Measurements from ENCODE around the gene NR6A1.

Gene NR6A1

DNA sequence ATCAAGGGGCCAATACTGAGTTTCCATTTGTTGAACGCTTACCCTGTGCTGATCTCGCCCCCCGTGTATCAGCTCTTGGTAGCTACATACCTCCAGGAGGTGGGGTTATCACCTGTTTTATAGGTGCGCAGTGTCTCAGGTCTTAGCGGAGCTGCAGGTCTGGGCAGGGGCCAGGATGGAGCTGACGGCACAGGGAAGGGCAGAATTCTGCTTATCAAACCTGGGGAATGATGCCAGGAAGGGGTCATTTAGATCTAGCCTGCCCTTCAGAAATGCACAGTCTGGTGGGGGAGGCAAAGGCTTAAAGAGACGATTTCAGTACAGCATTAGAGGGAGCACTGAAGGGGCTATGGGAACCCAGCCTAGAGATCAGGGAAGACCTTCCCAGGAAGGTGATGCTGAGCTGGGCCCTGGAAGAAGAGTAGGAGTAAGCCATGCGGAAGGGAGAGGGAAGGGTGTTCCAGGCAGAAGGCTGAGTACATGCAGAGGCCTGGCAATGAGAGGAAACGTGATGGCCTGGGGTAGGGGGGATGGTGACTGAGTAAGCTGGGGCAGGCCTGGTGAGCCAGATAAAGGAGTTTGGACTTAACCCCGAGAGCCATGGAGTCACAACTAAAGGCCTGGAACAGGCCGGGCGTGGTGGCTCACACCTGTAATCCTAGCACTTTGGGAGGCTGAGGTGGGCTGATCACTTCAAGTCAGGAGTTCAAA is 37.3 kb upstream of the NR6A1 start:
- peaks cover 20% of the 10 kb centered on the region for H3K4me1 ChIP-seq (ENCODE audit: control insufficient read depth, insufficient read depth, low read length)
- H3K27me3 ChIP-seq (ENCODE audit: control insufficient read depth, insufficient read depth, low read length): no peaks in the 10 kb centered on the region
- H3K4me3 ChIP-seq (ENCODE audit: low read depth, low read length): no peak overlapping the region
- no peak overlapping the region for H3K9ac ChIP-seq (ENCODE audit: low read depth, low read length)
- H3K36me3 ChIP-seq (ENCODE audit: control insufficient read depth, insufficient read depth, low read length): peaks cover 4% of the 10 kb centered on the region
- no peaks in the 10 kb centered on the region for H3K9me3 ChIP-seq (ENCODE audit: control insufficient read depth, insufficient read depth, low read length)

DNA sequence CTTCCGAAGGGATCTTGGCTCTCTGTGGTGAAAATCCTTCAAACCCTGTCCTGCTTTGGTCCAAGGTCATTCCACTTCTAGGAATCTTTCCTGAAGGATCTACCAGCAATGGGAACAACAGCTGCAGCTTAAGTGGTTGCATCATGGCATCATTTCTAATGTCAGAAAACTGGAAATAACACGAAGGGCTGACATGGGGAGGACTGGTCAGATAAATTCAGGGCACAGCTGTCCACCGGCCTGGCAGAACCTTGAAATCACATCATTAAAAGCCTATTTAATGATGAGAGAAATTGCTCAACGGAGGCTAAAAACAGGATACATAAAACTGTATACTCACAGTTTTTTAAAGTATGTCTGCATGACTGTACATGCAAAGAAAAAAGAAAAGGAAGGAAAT is 34.1 kb upstream of the NR6A1 start:
- Histone ChIP-seq H3K36me3 (ENCODE audit: control insufficient read depth, insufficient read depth, low read length) (peaks cover 4% of the 10 kb centered on the region), H3K4me3 (ENCODE audit: low read depth, low read length) (no peak overlapping the region), H3K4me1 (ENCODE audit: control insufficient read depth, insufficient read depth, low read length) (no peaks in the 10 kb centered on the region), H3K9me3 (ENCODE audit: control insufficient read depth, insufficient read depth, low read length) (no peaks in the 10 kb centered on the region), H3K27me3 (ENCODE audit: control insufficient read depth, insufficient read depth, low read length) (no peaks in the 10 kb centered on the region), H3K9ac (ENCODE audit: low read depth, low read length) (no peak overlapping the region)

DNA sequence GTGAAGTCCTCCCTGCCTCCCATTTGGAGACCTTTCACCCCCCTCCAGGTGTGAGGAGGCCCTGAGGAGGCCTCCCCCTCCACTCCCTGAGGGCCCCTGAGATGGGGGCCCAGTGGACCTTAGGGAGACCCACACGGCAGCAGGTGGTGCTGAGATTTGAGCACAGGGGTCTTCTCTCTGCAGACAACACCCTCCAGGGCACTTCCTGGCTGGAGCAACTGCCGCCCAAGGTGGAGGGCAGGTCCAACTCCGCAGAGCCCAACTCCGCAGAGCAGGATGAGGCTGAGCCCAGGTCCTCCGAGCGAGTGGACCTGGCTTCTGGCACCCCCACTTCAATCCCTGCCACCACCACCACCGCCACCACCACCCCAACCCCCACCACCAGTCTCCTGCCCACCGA is 32.8 kb upstream of the NR6A1 start:
- Histone ChIP-seq H3K36me3 (ENCODE audit: control insufficient read depth, insufficient read depth, low read length) (no peaks in the 10 kb centered on the region), H3K27me3 (ENCODE audit: control insufficient read depth, insufficient read depth, low read length) (no peaks in the 10 kb centered on the region)

DNA sequence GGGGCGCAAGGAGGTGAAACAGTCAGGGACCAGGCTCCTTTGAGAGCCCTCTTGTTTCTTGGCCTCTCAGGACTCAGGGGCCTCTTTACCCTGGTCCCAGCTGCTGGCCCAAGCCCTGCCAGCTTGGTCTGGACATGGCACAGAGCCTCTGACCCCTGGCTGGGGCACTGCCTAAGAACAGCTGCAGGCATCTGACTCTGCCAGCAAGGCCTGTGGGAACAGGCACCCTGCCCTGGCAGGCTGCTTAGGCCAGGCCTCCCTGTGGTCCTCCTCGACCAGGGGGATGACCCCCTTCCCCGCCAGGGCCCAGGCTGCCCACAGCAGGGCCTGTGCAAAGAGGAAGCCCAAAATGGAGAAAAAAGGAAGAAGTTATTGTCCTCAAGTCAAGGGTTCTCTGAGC is 31.3 kb upstream of the NR6A1 start:
- H3K9me3 ChIP-seq (ENCODE audit: control insufficient read depth, insufficient read depth, low read length): no peaks in the 10 kb centered on the region
- no peak overlapping the region for H3K9ac ChIP-seq (ENCODE audit: low read depth, low read length)
- no peak overlapping the region for H3K4me3 ChIP-seq (ENCODE audit: low read depth, low read length)
- no peaks in the 10 kb centered on the region for H3K4me1 ChIP-seq (ENCODE audit: control insufficient read depth, insufficient read depth, low read length)
- no peaks in the 10 kb centered on the region for H3K27me3 ChIP-seq (ENCODE audit: control insufficient read depth, insufficient read depth, low read length)
- H3K36me3 ChIP-seq (ENCODE audit: control insufficient read depth, insufficient read depth, low read length): no peaks in the 10 kb centered on the region

More for the DNA sequence above, 32.8 kb upstream of the NR6A1 start:
- no peaks in the 10 kb centered on the region for H3K4me1 ChIP-seq (ENCODE audit: control insufficient read depth, insufficient read depth, low read length)
- no peak overlapping the region for H3K4me3 ChIP-seq (ENCODE audit: low read depth, low read length)
- H3K9ac ChIP-seq (ENCODE audit: low read depth, low read length): no peak overlapping the region
- no peaks in the 10 kb centered on the region for H3K9me3 ChIP-seq (ENCODE audit: control insufficient read depth, insufficient read depth, low read length)

DNA sequence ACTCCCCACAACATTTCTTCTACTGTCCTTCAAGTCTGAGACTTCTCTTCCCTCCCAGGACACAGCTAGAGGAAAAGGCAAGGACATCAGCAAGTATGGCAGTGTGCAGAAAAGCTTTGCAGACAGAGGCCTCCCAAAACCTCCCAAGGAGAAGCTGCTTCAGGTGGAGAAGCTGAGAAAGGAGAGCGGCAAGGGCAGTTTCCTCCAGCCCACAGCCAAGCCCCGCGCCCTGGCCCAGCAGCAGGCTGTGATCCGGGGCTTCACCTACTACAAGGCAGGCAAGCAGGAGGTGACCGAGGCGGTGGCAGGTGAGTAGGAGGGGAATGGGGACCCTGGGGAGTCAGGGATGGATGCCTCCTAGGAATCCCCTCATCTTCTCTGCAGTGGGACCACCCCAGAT is 30.2 kb upstream of the NR6A1 start:
- Histone ChIP-seq H3K9me3 (ENCODE audit: control insufficient read depth, insufficient read depth, low read length) (no peaks in the 10 kb centered on the region), H3K9ac (ENCODE audit: low read depth, low read length) (no peak overlapping the region), H3K36me3 (ENCODE audit: control insufficient read depth, insufficient read depth, low read length) (no peaks in the 10 kb centered on the region), H3K4me3 (ENCODE audit: low read depth, low read length) (no peak overlapping the region), H3K4me1 (ENCODE audit: control insufficient read depth, insufficient read depth, low read length) (no peaks in the 10 kb centered on the region), H3K27me3 (ENCODE audit: control insufficient read depth, insufficient read depth, low read length) (no peaks in the 10 kb centered on the region)

DNA sequence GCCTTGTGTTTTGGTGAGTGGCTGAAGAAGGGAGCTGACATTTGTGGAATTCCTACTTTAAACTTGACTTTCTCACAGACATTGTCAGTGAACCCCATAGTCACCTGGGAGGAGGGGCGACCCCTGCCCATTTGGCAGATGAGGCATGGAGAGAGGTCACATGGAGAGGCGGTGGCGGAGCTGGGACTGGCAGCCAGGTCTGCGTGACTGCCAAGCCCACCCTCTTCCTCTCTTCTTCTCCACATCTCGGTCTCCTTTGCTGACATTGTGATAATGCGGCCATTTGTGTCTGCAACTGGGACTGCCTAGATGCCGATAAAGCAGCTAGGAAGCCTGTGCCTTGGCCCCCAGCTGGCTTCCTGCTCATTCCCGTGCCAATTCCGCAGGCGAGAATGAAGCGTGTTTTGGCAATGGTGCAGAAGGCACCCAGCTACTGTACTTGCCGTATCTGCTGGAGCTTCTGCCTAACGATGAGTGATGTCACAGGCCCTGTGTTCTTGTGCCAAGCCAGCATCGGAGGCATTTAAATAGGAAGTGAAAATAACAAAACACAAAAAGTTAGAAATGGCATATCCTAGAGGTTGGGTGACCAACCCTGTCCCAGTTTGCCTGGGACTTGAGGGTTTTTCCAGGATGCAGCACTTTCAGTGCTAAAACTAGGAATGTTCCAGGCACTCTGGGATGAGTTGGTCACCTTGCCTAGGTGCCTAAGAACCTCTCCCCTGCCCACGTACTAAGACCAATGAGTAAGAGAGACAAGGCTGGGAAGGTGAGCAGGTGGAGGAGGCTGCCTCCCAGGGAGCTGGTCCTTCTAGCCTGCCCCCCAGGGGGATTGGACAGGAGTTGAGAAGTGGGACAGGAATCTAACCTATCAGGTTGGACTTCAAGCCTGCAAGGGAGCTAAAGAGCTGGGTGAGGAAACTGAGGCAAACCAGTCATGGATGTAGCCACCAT is 29.5 kb upstream of the NR6A1 start:
- Histone ChIP-seq H3K36me3 (ENCODE audit: control insufficient read depth, insufficient read depth, low read length) (no peaks in the 10 kb centered on the region), H3K9ac (ENCODE audit: low read depth, low read length) (no peak overlapping the region), H3K27me3 (ENCODE audit: control insufficient read depth, insufficient read depth, low read length) (no peaks in the 10 kb centered on the region), H3K9me3 (ENCODE audit: control insufficient read depth, insufficient read depth, low read length) (no peaks in the 10 kb centered on the region), H3K4me3 (ENCODE audit: low read depth, low read length) (no peak overlapping the region), H3K4me1 (ENCODE audit: control insufficient read depth, insufficient read depth, low read length) (no peaks in the 10 kb centered on the region)

DNA sequence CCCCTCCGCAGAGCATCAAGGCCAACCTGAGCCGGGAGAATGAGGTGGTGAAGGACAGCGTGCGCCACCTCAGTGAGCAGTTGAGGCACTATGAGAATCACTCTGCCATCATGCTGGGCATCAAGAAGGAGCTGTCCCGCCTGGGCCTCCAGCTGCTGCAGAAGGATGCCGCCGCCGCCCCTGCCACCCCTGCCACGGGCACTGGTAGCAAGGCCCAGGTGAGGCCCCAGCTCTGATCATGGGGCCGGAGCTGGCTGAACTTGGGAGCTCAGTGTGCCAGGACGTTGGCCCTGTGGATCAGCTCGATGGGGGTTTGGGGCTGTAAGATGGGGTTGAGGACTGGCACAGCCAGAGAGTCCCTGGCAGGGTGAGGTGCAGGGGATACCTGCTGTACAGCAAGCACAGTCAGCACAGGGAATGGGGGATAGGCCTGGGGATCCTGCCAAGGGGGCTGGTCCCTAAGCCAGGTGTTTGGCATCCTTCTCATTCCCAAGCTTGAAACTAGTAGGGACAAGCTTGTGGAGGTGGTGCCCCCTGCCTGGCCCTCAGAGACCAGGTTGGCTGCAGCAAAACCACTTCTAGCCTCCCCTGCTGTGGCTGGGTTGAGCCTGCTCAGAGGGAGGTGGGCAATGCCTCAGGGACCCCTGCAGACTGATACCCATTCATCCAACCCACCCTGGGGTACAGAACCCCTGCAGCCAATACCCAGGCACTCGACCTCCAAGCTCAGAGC is 28.3 kb upstream of the NR6A1 start:
- no peaks in the 10 kb centered on the region for H3K27me3 ChIP-seq (ENCODE audit: control insufficient read depth, insufficient read depth, low read length)
- no peaks in the 10 kb centered on the region for H3K4me1 ChIP-seq (ENCODE audit: control insufficient read depth, insufficient read depth, low read length)
- no peak overlapping the region for H3K4me3 ChIP-seq (ENCODE audit: low read depth, low read length)
- no peaks in the 10 kb centered on the region for H3K9me3 ChIP-seq (ENCODE audit: control insufficient read depth, insufficient read depth, low read length)
- no peaks in the 10 kb centered on the region for H3K36me3 ChIP-seq (ENCODE audit: control insufficient read depth, insufficient read depth, low read length)
- H3K9ac ChIP-seq (ENCODE audit: low read depth, low read length): no peak overlapping the region

DNA sequence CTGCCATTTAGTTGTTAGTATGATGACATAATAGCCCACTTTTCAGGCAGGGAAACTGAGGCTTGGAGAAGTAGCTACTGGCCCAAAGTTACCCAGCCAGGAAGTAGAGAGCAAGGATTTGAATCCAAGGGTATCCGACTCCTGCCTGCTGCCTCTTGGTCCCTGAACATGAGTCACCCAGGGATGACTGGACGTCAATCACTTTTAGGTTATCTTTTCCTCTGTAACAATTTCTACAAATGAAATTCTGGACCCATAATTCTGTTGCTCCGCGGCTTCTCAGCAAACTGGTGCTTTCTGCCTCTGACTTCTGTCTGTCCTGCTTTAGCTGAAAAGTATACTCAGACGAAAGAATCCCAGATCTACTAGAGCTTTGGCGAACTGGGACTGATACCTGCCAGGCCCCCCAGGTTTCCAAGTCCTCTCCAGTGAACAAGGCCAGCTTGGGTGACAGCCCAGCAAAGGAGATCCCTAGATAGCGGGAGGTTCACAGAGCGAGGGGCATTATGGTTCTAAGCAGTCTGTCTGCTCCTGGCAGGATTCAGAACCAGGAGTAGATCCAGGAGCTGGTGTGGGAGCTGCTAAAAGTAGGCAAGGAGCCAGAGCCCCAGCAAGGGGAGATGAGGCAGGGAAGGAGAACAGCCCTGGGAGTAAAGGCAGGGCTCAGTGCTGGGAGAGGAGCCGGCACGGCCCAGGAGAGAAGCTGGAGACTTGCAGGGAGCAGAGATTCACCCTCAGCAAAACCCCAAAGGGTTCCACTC is 26.4 kb upstream of the NR6A1 start:
- no peaks in the 10 kb centered on the region for H3K9me3 ChIP-seq (ENCODE audit: control insufficient read depth, insufficient read depth, low read length)
- H3K4me3 ChIP-seq (ENCODE audit: low read depth, low read length): no peak overlapping the region
- H3K4me1 ChIP-seq (ENCODE audit: control insufficient read depth, insufficient read depth, low read length): no peaks in the 10 kb centered on the region
- no peaks in the 10 kb centered on the region for H3K36me3 ChIP-seq (ENCODE audit: control insufficient read depth, insufficient read depth, low read length)
- no peaks in the 10 kb centered on the region for H3K27me3 ChIP-seq (ENCODE audit: control insufficient read depth, insufficient read depth, low read length)
- H3K9ac ChIP-seq (ENCODE audit: low read depth, low read length): no peak overlapping the region

DNA sequence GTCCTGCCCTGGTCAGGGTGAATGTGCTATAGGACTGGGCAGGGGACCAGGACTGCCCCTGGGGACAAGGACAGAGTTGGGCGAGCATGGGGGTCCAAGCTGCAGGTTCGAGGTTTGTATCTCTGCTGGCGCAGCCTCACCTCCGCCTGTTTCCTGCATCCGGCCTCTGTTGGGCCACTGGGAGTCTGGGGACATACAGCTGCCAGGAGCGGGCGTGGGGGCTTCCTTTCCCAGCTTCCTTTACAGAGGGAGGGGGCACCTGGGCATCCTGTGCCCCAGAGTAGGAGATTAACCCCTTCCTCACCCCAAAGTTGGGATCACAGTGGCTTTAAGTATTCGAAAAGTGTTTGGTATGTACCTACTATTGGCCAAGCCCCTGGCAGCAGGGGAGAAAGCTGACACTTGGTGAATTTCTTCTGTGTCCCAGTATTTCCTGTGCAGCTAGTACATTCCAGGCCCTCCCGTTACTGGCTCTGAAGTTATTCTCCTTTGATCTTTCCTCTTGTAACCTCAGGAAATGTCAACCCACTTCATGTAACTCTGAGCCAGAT is 24.8 kb upstream of the NR6A1 start:
- H3K27me3 ChIP-seq (ENCODE audit: control insufficient read depth, insufficient read depth, low read length): no peaks in the 10 kb centered on the region
- no peak overlapping the region for H3K9ac ChIP-seq (ENCODE audit: low read depth, low read length)
- no peak overlapping the region for H3K4me3 ChIP-seq (ENCODE audit: low read depth, low read length)
- no peaks in the 10 kb centered on the region for H3K4me1 ChIP-seq (ENCODE audit: control insufficient read depth, insufficient read depth, low read length)
- H3K9me3 ChIP-seq (ENCODE audit: control insufficient read depth, insufficient read depth, low read length): no peaks in the 10 kb centered on the region
- no peaks in the 10 kb centered on the region for H3K36me3 ChIP-seq (ENCODE audit: control insufficient read depth, insufficient read depth, low read length)

DNA sequence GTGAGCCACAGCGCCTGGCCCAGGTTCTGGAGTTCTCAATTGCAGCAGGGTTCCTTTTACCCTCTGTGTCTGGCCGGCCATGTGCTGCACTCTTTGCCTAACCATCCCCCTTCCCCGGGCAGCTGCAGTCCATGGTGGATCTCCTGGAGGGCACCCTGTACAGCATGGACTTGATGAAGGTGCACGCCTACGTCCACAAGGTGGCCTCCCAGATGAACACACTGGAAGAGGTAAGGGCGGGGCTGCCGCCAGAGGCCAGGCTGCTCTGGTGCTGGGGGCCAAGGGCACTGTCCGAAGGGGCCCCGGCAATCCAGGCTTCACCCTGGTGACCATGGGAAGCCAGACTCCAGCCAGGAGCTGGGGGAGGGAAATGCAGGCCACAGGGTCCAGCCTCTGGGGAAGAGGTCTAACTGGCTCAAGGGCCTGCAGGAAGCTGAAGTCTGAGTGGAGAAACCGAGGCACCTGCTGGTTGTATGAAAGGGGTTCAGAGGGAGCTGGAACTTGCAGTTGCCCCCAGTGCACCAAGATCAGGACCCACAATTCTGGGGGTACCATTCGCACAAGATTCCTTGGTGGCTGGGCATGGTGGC is 23.9 kb upstream of the NR6A1 start:
- Histone ChIP-seq H3K4me3 (ENCODE audit: low read depth, low read length) (no peak overlapping the region), H3K4me1 (ENCODE audit: control insufficient read depth, insufficient read depth, low read length) (no peaks in the 10 kb centered on the region), H3K9ac (ENCODE audit: low read depth, low read length) (no peak overlapping the region), H3K9me3 (ENCODE audit: control insufficient read depth, insufficient read depth, low read length) (no peaks in the 10 kb centered on the region), H3K36me3 (ENCODE audit: control insufficient read depth, insufficient read depth, low read length) (no peaks in the 10 kb centered on the region), H3K27me3 (ENCODE audit: control insufficient read depth, insufficient read depth, low read length) (no peaks in the 10 kb centered on the region)

Data from iPS-15b (cell line).